A549 (cell line): Measurements from ENCODE around the gene OPA3. TPM values are rescaled to one million over a fixed set of nuclear protein-coding genes. Genes with fewer than 3 reads are reported as not detected.

Experiments used
- ATAC-seq, 2 experiments: fragments of 200-7000 bp in 1 of 2; fragments of >200 bp in 1 of 2; cut with Nextera tagmentation in 1 of 2; cut with Tn5 transposase in 1 of 2; 3 replicates each; pipeline versions ENCODE4 v1.8.0 to v1.9.1; 2018 to 2020; ENCODE audit warnings: mild to moderate bottlenecking in 1 of 2, moderate library complexity in 1 of 2
- CTCF ChIA-PET: fragments of 300-600 bp; sonication (Branson Sonifier 250); formaldehyde crosslinking; extraction: SDS; loops from one replicate; lab custom pipeline; 2021; ENCODE audit warnings: antibody characterized with exemption, inconsistent platforms; lab: Yijun Ruan, JAX
- POLR2A ChIA-PET: fragments of 350-600 bp; formaldehyde crosslinking; extraction: SDS; loops from one replicate; lab custom pipeline; 2021; ENCODE audit warnings: antibody characterized with exemption, inconsistent platforms; lab: Yijun Ruan, JAX
- DNase-seq, 2 experiments: peaks; one replicate each; pipeline versions ENCODE4 v3.0.0 to v3.0.0-alpha.2; 2011 to 2016; ENCODE audit warnings: low read depth in 1 of 2, low spot score in 1 of 2
- FAIRE-seq: peaks from 2 replicates; lab custom pipeline; 2011; peaks lifted over from hg19 to GRCh38; lab: Jason Lieb, UNC
- H3K27ac ChIP-seq, 2 experiments: fragments of >200 bp; sonication (Bioruptor Twin); formaldehyde crosslinking; 3 replicates each; pipeline ENCODE4 v1.5.1; 2016 to 2017
- H3K4me1 ChIP-seq: fragments of >200 bp; sonication (Bioruptor Twin); formaldehyde crosslinking; 3 replicates; pipeline ENCODE4 v1.6.1; 2016
- H3K4me2 ChIP-seq: fragments of >200 bp; sonication (Bioruptor Twin); formaldehyde crosslinking; 3 replicates; pipeline ENCODE4 v1.6.1; 2016
- H3K4me3 ChIP-seq: fragments of >200 bp; sonication (Bioruptor Twin); formaldehyde crosslinking; 3 replicates; pipeline ENCODE4 v1.5.1; 2016
- H3K9me3 ChIP-seq: fragments of >200 bp; sonication (Bioruptor Twin); formaldehyde crosslinking; 3 replicates; pipeline ENCODE4 v1.6.1; 2016
- BHLHE40 ChIP-seq: IDR thresholded peaks from 2 replicates; pipeline ENCODE4 v1.6.1; 2012; ENCODE audit warnings: low read depth, low read length, inconsistent platforms
- CBX8 ChIP-seq: fragments of 200-600 bp; sonication (generic); IDR thresholded peaks from 2 replicates; pipeline ENCODE4 v1.6.1; 2016
- CEBPB ChIP-seq, 2 experiments: fragments of >200 bp in 1 of 2; sonication (Bioruptor Twin) in 1 of 2; formaldehyde crosslinking in 1 of 2; IDR thresholded peaks; 2 replicates each; pipeline ENCODE4 v1.6.1; 2012 to 2016
- CTCF ChIP-seq: fragments of >200 bp; sonication (Bioruptor Twin); formaldehyde crosslinking; IDR thresholded peaks from 3 replicates; pipeline ENCODE4 v1.5.1; 2016
- ELK1 ChIP-seq: fragments of 150-350 bp; IDR thresholded peaks from 2 replicates; pipeline ENCODE4 v1.6.1; 2014; ENCODE audit warnings: low read depth, mild to moderate bottlenecking, low read length
- ESRRA ChIP-seq: fragments of 150-350 bp; IDR thresholded peaks from 2 replicates; pipeline ENCODE4 v1.6.1; 2014; ENCODE audit warnings: mild to moderate bottlenecking, low read length, borderline replicate concordance
- FOSB ChIP-seq: fragments of 250-450 bp; sonication (Bioruptor Pico); IDR thresholded peaks from 2 replicates; pipeline ENCODE4 v1.5.0; 2020; ENCODE audit warnings: mild to moderate bottlenecking, moderate library complexity
- FOSL2 ChIP-seq, 2 experiments: fragments of 450-650 bp in 1 of 2; fragments of >200 bp in 1 of 2; sonication (Bioruptor Twin) in 1 of 2; formaldehyde crosslinking; IDR thresholded peaks; 2 replicates each; pipeline versions ENCODE4 v1.5.0 to v1.6.1; 2016 to 2020; ENCODE audit warnings: mild to moderate bottlenecking in 1 of 2, moderate library complexity in 1 of 2
- GATA3 ChIP-seq: IDR thresholded peaks from 2 replicates; pipeline ENCODE4 v1.6.1; 2012; ENCODE audit warnings: borderline replicate concordance
- HOXA7 ChIP-seq: fragments of 250-450 bp; sonication (Bioruptor Pico); IDR thresholded peaks from 2 replicates; pipeline ENCODE4 v1.5.0; 2020; ENCODE audit warnings: mild to moderate bottlenecking, moderate library complexity
- KDM1A ChIP-seq: fragments of 200-600 bp; sonication (generic); IDR thresholded peaks from 2 replicates; pipeline ENCODE4 v1.6.1; 2016; ENCODE audit warnings: low read depth, mild to moderate bottlenecking
- MAFK ChIP-seq: fragments of 450-650 bp; IDR thresholded peaks from 2 replicates; pipeline ENCODE4 v1.6.1; 2014; ENCODE audit not compliant: partially characterized antibody
- MYC ChIP-seq: IDR thresholded peaks from 2 replicates; pipeline ENCODE4 v1.6.1; 2012; ENCODE audit warnings: mild to moderate bottlenecking, inconsistent platforms, low read length, improper control_type of control experiment, borderline replicate concordance
- NR3C1 ChIP-seq: fragments of >200 bp; sonication (Bioruptor Twin); formaldehyde crosslinking; IDR thresholded peaks from 3 replicates; pipeline ENCODE4 v1.6.1; 2017
- POLR2AphosphoS2 ChIP-seq: conservative IDR thresholded peaks from 2 replicates; pipeline ENCODE4 v1.6.1; 2012; ENCODE audit warnings: low read length, improper control_type of control experiment, inconsistent platforms
- SMC3 ChIP-seq: fragments of >200 bp; sonication (Bioruptor Twin); formaldehyde crosslinking; IDR thresholded peaks from 3 replicates; pipeline ENCODE4 v1.6.1; 2018; ENCODE audit warnings: inconsistent platforms
- TFCP2L1 ChIP-seq: fragments of 250-450 bp; sonication (Bioruptor Pico); IDR thresholded peaks from 2 replicates; pipeline ENCODE4 v1.5.0; 2021; ENCODE audit warnings: mild to moderate bottlenecking
- TP53 ChIP-seq: fragments of 250-450 bp; sonication (Bioruptor Pico); IDR thresholded peaks from 2 replicates; pipeline ENCODE4 v1.5.0; 2021; ENCODE audit warnings: mild to moderate bottlenecking, moderate library complexity
- USF2 ChIP-seq: fragments of 450-650 bp; IDR thresholded peaks from 2 replicates; pipeline ENCODE4 v1.6.1; 2014; ENCODE audit warnings: antibody characterized with exemption
- ZFP36 ChIP-seq: fragments of 450-650 bp; IDR thresholded peaks from 2 replicates; pipeline ENCODE4 v1.6.1; 2014; ENCODE audit warnings: borderline replicate concordance; ENCODE audit not compliant: partially characterized antibody
- ZSCAN20 ChIP-seq: fragments of 250-450 bp; sonication (Bioruptor Pico); IDR thresholded peaks from 2 replicates; pipeline ENCODE4 v1.8.0; 2022; ENCODE audit warnings: mild to moderate bottlenecking, moderate library complexity
- WGBS: methylation state at CpG from one replicate; pipeline ENCODE4 v1.1.6; 2017; ENCODE audit errors: missing lambda C conversion rate; 5-methylcytosine and 5-hydroxymethylcytosine counted together
- polyA plus RNA-seq, 4 experiments: library from polyadenylated mRNA; depleted of rRNA in 3 of 4; stranded (reverse); fragments of >200 nt; fragmentation: RNase III in 1 of 4; extraction: RNeasy Plus Mini Kit Qiagen cat#74134 plus additional on column Dnase treatment in 1 of 4; gene quantifications; 2 replicates in 3 of 4; 3 replicates in 1 of 4; pipeline ENCODE4 v1.2.3, GENCODE V29; 2011 to 2017

The OPA3 gene
- polyA plus RNA-seq, 2 of the 4 experiments (the other 2 are of a cell fraction), result 15.6 to 21.8 TPM

GRCh38 chr19:45505151-45505995 lies 79.2 kb downstream of the OPA3 start:
- ChIA-PET CTCF (interaction anchor here (0.6 to 3.1 kb wide), 24 partner anchors 8 to 232 kb away, joined by 3 to 42 read pairs (median 4); partner anchors contain the start of gene PPM1N), POLR2A (interaction anchor here (0.6 to 0.9 kb wide), 2 partner anchors 8 to 28 kb away, joined by 3 to 5 read pairs; partner anchors contain the start of gene RTN2)
- 80% methylated on average over 8 of the region's 8 CpGs for WGBS
- peak overlapping the region; percentile 99 for H3K4me2 ChIP-seq
- peaks cover 25% of the 10 kb centered on the region for H3K4me1 ChIP-seq
- no peak for TF ChIP-seq FOSL2 (IDR thresholded peaks at IDR 0.05)
- TF ChIP-seq FOSL2 (CRISPR knock-in tag; IDR thresholded peaks at IDR 0.05), result peak; percentile 68
- TF ChIP-seq BHLHE40, result no peak
- ATAC-seq (no peak), FAIRE-seq (no peak), DNase-seq (no peak)
- peak overlapping the region; percentile 99 for H3K27ac ChIP-seq
- no peaks in the 10 kb centered on the region for H3K9me3 ChIP-seq
- no peak overlapping the region; the same call in 2 of the 3 replicates for H3K4me3 ChIP-seq

GRCh38 chr19:45503909-45504308 lies 80.7 kb downstream of the OPA3 start:
- H3K4me1 ChIP-seq, result peaks cover 16% of the 10 kb centered on the region
- WGBS, result 86% methylated on average over 9 of the region's 9 CpGs
- DNase-seq, result no peak
- FAIRE-seq, result no peak
- ChIA-PET POLR2A (no interaction called here), CTCF (interaction anchor here (0.6 to 3.1 kb wide), 8 partner anchors 10 to 138 kb away, joined by 3 to 42 read pairs (median 16); no protein-coding TSS in a partner anchor)
- H3K27ac ChIP-seq, result no peak overlapping the region
- H3K9me3 ChIP-seq, result no peaks in the 10 kb centered on the region
- no peak overlapping the region for H3K4me2 ChIP-seq
- ATAC-seq, result no peak
- TF ChIP-seq CEBPB (IDR thresholded peaks at IDR 0.05) (peak in 1 of 2 experiments; percentile 22; a peak in 1 of 4 replicates), SMC3 (no peak), FOSB (CRISPR knock-in tag) (no peak)
- no peak overlapping the region for H3K4me3 ChIP-seq

GRCh38 chr19:45502111-45502510 lies 82.5 kb downstream of the OPA3 start:
- WGBS, result 71% methylated on average over 5 of the region's 5 CpGs
- FAIRE-seq (no peak), DNase-seq (no peak), ATAC-seq (no peak)
- Histone ChIP-seq H3K9me3 (no peaks in the 10 kb centered on the region), H3K4me3 (no peak overlapping the region), H3K27ac (no peak overlapping the region), H3K4me1 (peaks cover 21% of the 10 kb centered on the region), H3K4me2 (no peak overlapping the region)
- ChIA-PET POLR2A (no interaction called here), CTCF (interaction anchor here (1.0 to 1.1 kb wide), 2 partner anchors 16 to 62 kb away, joined by 5 read pairs; no protein-coding TSS in a partner anchor)
- TF ChIP-seq ESRRA, result no peak
- no peak for TF ChIP-seq POLR2AphosphoS2
- no peak for TF ChIP-seq CTCF
- TF ChIP-seq HOXA7 (CRISPR knock-in tag), result no peak
- TF ChIP-seq ZFP36, result no peak
- TF ChIP-seq TP53, result no peak
- no peak for TF ChIP-seq TFCP2L1
- no peak for TF ChIP-seq KDM1A
- TF ChIP-seq NR3C1, result no peak
- TF ChIP-seq ZSCAN20 (CRISPR knock-in tag), result no peak
- TF ChIP-seq USF2, result no peak
- no peak for TF ChIP-seq GATA3
- TF ChIP-seq ELK1, result no peak
- no peak for TF ChIP-seq CBX8
- TF ChIP-seq MAFK, result no peak
- no peak for TF ChIP-seq MYC
